ENCODE results near the gene ARHGAP27.
"Not testable (repeated sequence)": the region's sequence is repeated elsewhere in the genome, so short reads cannot be mapped to it uniquely, and the experiment has no call there.

The ARHGAP27 gene

GRCh38 chr17:45432405-45433158 is at the start of gene ARHGAP27:
Gene ARHGAP27 (minus strand): TSS chr17:45432870. CDS start chr17:45430279, 2,591 bp downstream.
- no peak for TF ChIP-seq CTCF (IDR thresholded peaks at IDR 0.05; ENCODE audit: extremely low read depth, insufficient read depth, missing control alignments)
- peak; percentile 37 for DNase-seq (ENCODE audit: low spot score)
- in situ Hi-C loops (cut with MboI; ENCODE audit: low pct_unique_long_range_greater_than_20kb, low sequenced_read_pairs, unreplicated experiment), result no loop called here

- in situ Hi-C loops (cut with MboI; ENCODE audit: low pct_unique_long_range_greater_than_20kb, low sequenced_read_pairs, unreplicated experiment), result not testable (repeated sequence)
Observed at GRCh38 chr17:45482317-45482716, 49.6 kb upstream of the ARHGAP27 start.

GRCh38 chr17:45475436-45475835 is 42.8 kb upstream of the ARHGAP27 start:
- in situ Hi-C loops (cut with MboI; ENCODE audit: low pct_unique_long_range_greater_than_20kb, low sequenced_read_pairs, unreplicated experiment); DNase-seq (ENCODE audit: low spot score): not testable (repeated sequence)

More at GRCh38 chr17:45482317-45482716, 49.6 kb upstream of the ARHGAP27 start:
- DNase-seq (ENCODE audit: low spot score), result not testable (repeated sequence)

GRCh38 chr17:45472249-45472648 is 39.6 kb upstream of the ARHGAP27 start:
- in situ Hi-C loops (cut with MboI; ENCODE audit: low pct_unique_long_range_greater_than_20kb, low sequenced_read_pairs, unreplicated experiment); DNase-seq (ENCODE audit: low spot score): not testable (repeated sequence)

- in situ Hi-C loops (cut with MboI; ENCODE audit: low pct_unique_long_range_greater_than_20kb, low sequenced_read_pairs, unreplicated experiment); DNase-seq (ENCODE audit: low spot score): not testable (repeated sequence)
Observed at GRCh38 chr17:45469204-45469563, 36.5 kb upstream of the ARHGAP27 start.

- DNase-seq (ENCODE audit: low spot score), result not testable (repeated sequence)
Observed at GRCh38 chr17:45468293-45469203, 35.9 kb upstream of the ARHGAP27 start.

GRCh38 chr17:45461524-45462327 is 29.1 kb upstream of the ARHGAP27 start:
- DNase-seq (ENCODE audit: low spot score), result peak; percentile 39
- in situ Hi-C loops (cut with MboI; ENCODE audit: low pct_unique_long_range_greater_than_20kb, low sequenced_read_pairs, unreplicated experiment), result not testable (repeated sequence)

More at GRCh38 chr17:45468293-45469203, 35.9 kb upstream of the ARHGAP27 start:
- in situ Hi-C loops (cut with MboI; ENCODE audit: low pct_unique_long_range_greater_than_20kb, low sequenced_read_pairs, unreplicated experiment), result not testable (repeated sequence)

- DNase-seq (ENCODE audit: low spot score); in situ Hi-C loops (cut with MboI; ENCODE audit: low pct_unique_long_range_greater_than_20kb, low sequenced_read_pairs, unreplicated experiment): not testable (repeated sequence)
Observed at GRCh38 chr17:45460422-45460821, 27.8 kb upstream of the ARHGAP27 start.

- in situ Hi-C loops (cut with MboI; ENCODE audit: low pct_unique_long_range_greater_than_20kb, low sequenced_read_pairs, unreplicated experiment); DNase-seq (ENCODE audit: low spot score): not testable (repeated sequence)
Observed at GRCh38 chr17:45454341-45454740, 21.7 kb upstream of the ARHGAP27 start.

- DNase-seq (ENCODE audit: low spot score); in situ Hi-C loops (cut with MboI; ENCODE audit: low pct_unique_long_range_greater_than_20kb, low sequenced_read_pairs, unreplicated experiment): not testable (repeated sequence)
Observed at GRCh38 chr17:45453731-45454130, 21.1 kb upstream of the ARHGAP27 start.

GRCh38 chr17:45453225-45453534 is 20.5 kb upstream of the ARHGAP27 start:
- DNase-seq (ENCODE audit: low spot score); in situ Hi-C loops (cut with MboI; ENCODE audit: low pct_unique_long_range_greater_than_20kb, low sequenced_read_pairs, unreplicated experiment): not testable (repeated sequence)

- DNase-seq (ENCODE audit: low spot score); in situ Hi-C loops (cut with MboI; ENCODE audit: low pct_unique_long_range_greater_than_20kb, low sequenced_read_pairs, unreplicated experiment): not testable (repeated sequence)
Observed at GRCh38 chr17:45452329-45453224, 19.9 kb upstream of the ARHGAP27 start.

GRCh38 chr17:45451660-45452059 is 19.0 kb upstream of the ARHGAP27 start:
- in situ Hi-C loops (cut with MboI; ENCODE audit: low pct_unique_long_range_greater_than_20kb, low sequenced_read_pairs, unreplicated experiment); DNase-seq (ENCODE audit: low spot score): not testable (repeated sequence)
